Umbilical cord (tissue), 2 donors: ENCODE results near the gene PKN1. TPM values are rescaled to one million over a fixed set of nuclear protein-coding genes. Genes with fewer than 3 reads are reported as not detected.

Experiments used
- DNase-seq: peaks from one replicate; pipeline ENCODE4 v3.0.0-alpha.2; 2015; ENCODE audit warnings: low spot score
- total RNA-seq: library from RNA; depleted of rRNA; stranded (reverse); fragments of >200 nt; gene quantifications from one replicate; pipeline ENCODE4 v1.2.3, GENCODE V29; 2014; ENCODE audit warnings: low replicate concordance; ENCODE audit not compliant: insufficient read depth

Gene PKN1
- total RNA-seq, 1 donor from 2014 or later: 59.7 TPM

DNA sequence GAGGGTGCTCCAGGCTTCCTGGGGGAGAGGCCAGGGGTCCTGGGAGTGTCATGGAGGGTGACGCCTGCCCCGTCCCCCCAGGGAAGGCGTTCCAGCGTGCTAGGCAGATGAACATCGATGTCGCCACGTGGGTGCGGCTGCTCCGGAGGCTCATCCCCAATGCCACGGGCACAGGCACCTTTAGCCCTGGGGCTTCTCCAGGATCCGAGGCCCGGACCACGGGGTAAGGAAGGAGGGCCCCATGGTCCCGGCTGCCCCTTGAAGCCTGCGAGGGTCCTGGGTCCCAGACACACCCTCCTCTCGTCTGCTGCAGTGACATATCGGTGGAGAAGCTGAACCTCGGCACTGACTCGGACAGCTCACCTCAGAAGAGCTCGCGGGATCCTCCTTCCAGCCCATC, 30.6 kb downstream of the PKN1 start:
- DNase-seq: no peak

DNA sequence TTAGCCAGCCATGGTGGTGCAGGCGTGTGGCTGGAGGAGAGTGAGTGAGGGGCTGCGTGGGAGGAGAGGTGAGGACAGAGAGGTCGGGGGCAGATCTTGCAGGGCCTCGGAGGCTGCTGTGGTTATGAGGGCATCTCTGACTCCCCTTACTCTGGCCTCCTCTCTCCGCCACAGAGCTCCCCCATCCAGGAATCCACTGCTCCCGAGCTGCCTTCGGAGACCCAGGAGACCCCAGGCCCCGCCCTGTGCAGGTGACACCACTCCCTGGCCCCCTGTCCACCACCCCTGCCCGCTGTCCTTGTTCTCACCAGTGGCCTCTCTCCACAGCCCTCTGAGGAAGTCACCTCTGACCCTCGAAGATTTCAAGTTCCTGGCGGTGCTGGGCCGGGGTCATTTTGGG, 34.3 kb downstream of the PKN1 start:
- no peak for DNase-seq

DNA sequence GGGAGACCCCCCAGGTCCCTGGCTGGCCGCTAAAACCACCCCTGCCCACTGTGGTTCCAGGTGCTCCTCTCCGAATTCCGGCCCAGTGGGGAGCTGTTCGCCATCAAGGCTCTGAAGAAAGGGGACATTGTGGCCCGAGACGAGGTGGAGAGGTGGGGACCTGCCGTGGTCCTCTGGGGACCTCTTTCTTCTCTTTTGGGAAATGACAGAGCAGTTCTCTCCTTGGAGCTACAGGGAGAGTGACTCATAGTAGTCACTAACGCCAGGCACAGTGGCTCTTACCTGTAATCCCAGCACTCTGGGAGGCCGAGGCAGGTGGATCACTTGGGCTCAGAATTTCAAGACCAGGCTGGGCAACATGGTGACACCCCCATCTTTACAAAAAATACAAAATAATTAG, 34.7 kb downstream of the PKN1 start:
- DNase-seq: no peak

DNA sequence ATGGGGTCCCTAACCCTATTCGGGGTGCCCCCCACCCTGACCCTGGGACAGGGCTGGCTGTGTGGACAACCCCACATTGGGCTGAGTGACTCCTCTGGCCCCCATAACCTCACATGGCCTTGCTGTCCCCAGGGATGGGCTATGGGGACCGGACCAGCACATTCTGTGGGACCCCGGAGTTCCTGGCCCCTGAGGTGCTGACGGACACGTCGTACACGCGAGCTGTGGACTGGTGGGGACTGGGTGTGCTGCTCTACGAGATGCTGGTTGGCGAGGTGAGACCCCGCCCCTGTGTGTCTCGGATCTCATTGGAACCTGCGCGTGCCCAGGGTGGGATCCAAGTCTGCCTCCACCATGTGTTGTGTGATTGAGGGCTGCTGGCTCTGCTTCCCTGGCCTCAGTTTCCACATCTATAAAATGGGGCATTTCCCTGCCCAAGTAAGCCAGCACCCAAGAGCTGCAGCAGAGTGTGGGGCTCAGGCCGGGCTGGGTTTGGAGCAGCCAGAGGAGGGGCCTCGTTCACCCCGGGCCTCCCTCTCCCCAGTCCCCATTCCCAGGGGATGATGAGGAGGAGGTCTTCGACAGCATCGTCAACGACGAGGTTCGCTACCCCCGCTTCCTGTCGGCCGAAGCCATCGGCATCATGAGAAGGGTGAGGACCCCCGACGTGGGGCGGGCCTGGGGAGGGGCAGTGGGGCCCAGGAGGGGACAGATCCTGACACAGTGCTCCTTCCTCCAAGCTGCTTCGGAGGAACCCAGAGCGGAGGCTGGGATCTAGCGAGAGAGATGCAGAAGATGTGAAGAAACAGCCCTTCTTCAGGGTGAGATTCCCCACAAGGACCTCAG, 37.1 kb downstream of the PKN1 start:
- no peak for DNase-seq

DNA sequence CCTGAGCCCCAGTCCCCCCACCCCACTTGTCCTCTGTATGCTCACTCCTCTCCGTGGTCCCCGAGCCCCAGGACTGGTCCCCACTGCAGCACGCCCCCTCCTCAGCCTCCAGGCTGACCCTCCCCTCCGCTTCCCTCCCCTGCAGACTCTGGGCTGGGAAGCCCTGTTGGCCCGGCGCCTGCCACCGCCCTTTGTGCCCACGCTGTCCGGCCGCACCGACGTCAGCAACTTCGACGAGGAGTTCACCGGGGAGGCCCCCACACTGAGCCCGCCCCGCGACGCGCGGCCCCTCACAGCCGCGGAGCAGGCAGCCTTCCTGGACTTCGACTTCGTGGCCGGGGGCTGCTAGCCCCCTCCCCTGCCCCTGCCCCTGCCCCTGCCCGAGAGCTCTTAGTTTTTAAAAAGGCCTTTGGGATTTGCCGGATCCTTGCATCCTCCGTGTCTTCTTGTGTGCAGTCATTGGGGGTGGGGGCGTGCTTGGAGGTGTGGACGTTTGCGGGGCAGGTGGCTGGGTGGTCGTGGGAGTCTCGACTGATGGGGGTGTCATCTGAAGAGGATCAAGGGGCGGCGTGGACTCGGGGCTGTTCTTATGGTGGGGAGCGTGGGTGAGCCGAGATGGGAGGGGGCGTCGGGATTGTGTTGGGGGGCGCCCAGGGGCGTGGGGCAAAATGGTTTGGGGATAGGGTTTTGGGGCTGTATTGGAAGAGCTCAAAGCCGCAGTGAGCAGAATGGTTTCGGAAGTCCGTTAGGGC, 38.5 kb downstream of the PKN1 start:
- DNase-seq: no peak

DNA sequence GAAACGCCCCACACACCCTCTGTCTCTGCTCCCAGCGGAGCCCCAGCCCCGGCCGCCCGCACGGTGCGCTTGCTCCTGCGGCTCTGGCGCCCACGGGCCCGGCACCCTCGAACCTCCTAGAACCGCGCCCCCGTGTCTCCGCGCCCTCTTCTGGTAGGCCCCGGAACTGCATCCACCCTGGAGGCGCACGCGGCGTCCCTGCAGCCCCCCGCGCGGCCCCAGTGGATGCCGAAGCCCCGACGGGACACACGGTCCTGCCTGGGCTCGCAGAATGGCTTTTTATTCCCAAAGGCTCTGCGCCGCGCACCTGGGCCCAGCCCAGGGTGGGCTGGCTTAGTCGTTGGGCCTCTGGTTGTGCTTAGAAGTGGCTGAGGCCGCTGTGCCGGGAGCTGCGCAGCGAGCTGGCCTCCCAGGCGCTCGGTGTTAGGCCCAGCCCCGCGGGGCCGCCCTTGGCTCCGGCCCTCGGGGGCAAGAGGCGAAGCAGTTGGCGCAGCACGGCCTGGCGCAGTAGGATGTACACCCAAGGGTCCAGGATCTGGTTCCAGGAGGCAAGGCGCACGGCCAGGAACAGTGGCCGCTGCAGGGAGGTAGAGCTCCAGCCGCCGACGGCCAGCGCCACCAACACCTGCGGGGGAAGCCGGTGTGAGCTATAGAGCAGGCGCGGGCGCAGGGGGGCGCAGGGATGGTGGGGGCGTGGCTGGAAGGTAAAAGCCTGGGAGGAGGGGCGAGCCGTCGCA, 39.3 kb downstream of the PKN1 start:
- DNase-seq: peak; percentile 58

DNA sequence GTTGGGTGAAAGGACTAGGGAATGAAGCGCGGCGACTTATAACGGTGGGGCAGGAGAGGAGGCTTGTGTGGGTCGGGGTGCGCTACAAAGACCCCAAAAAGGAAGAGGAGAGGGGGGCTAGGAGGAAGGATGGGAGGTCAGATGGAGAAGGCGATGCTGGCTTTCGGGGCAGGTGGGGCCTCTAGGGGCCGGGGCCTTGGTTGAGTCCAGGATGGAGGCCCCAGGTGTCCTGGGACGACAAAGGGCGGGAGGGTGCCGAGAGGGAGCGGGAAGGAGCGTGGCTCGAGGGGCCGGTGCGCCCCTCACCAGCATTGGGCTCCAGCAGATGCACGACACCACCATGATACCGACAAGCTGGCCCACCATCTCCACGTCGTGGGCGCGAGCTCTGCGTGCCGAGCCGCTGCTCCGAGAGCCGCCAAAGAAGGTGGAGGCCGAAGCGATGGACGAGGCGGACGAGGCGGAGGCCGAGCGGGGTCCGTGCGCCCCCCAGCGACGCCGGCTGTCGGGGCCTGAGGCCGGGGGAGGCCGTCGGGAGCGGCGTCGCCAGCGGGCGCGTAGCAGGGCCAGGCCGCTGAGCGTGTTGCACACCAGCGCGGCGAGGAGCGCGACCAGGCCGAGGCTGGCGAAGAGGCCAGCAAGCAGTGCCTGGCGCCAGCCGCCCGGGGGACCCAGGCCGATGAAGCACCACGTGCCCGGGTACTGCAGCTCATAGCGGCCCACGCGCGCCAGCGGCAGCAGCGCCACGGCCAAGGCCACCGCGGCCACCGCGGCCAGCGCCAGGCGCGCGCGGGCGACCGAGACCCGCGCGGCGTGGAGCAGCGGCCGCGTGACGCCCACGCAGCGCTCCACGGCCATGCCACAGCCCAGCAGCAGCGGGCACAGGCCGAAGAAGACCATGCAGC, 40.2 kb downstream of the PKN1 start:
- no peak for DNase-seq

DNA sequence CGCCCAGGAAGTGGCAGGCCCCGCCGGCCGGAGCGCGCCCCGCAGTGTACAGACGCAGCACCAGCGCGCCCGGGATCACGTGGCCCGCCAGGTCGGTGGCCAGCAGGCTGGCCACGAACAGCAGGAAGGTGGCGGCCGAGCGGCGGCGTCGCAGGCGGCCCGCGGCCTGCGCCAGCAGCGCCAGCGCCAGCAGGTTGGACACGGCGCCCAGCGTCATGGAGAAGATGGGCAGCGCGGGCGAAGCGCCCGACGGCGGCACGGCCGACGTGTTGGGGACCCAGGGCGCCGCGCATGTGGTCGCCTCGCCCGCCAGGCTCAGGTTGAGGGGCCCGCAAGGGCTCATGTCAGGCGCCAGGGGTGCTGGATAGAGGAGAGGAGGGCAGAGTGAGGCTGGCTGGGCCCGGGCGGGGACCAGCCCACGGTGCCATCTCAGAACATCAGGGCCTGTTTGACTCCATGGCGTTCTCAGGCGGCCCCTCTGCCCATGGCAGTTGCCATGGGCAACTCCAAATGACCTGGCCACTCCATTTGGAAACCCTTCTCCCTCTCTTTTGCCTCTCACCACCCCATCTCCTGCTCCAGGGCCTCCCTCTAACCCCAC, 41.0 kb downstream of the PKN1 start:
- DNase-seq: no peak

DNA sequence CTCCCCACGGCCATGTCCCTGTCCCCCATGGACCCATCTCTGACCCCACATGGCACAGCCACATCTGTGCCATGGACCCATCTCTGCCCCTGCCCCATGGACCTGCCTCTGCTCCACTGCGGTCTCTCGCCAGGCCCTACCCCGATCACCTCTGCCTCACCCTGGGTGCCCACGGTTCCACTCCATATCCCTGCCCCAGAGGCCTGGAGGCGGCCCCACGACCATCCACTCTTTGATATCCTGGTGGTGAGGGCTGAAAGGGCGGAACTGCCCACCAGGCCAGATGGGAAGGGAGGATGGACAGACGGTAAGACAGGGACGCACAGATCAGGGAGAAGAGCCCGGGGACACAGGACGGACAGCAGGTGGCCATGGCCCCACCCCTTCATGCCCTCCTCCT, 41.7 kb downstream of the PKN1 start:
- no peak for DNase-seq

DNA sequence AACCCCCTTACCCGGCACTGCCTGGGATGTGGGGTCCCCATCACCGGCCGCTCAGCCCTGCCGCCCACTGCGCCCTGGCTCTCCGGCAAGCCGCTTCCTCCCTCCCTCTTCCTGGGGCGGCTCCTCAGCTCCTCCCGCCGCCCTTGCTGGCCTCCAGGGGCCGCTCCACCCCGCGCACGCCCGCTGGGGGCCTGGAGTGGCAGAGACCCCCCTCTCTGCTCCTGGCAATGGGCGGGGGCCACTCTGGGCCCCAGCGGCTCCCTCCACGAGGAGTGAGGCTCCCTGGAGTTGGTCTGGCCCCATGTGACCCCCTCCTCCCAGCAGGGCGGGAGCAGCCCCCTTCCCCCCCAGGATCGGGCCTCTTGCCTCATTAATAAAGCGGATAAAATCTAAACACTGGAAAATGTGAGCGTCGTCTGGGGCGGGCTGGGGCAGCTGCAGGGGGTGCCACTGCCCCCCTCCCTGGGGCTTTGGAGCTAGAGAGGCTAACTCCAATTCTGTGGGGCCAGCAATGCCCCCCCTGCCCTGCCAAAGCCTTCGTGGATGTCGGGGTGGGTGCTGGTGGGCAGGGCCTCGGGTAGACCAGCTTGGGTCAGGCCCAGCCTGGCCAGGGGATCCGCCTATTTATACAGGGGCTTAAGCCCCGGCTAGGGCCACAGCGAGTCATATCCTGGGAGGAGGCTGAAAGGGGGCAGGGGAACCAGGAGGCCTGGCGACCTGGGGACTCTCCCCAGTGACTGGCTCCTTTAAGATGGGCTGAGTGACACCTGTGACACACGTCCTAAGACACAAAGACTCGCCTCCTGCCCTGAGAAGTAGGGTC, 42.4 kb downstream of the PKN1 start, which contains the start of gene PTGER1:
Gene PTGER1, minus strand, starts transcription at position 104 of the 823 bp plus-strand sequence. CDS start 1,034 bp downstream, outside the sequence.
- no peak for DNase-seq

DNA sequence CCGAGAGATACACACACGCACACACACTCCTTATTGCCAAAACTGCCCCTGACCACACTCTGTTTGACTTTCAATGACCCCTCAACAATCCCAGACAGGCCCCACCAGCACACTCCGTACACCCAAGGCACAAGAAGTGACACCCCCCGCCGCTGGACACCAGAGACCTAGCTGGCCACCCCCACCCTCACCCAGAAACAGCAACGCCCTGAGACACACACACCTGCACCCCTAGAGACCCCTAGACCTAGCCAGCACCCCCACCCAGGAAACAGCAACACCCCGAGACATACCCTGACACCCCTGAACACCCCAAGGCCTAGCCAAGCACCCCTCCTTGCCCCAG, 43.2 kb downstream of the PKN1 start:
- no peak for DNase-seq

DNA sequence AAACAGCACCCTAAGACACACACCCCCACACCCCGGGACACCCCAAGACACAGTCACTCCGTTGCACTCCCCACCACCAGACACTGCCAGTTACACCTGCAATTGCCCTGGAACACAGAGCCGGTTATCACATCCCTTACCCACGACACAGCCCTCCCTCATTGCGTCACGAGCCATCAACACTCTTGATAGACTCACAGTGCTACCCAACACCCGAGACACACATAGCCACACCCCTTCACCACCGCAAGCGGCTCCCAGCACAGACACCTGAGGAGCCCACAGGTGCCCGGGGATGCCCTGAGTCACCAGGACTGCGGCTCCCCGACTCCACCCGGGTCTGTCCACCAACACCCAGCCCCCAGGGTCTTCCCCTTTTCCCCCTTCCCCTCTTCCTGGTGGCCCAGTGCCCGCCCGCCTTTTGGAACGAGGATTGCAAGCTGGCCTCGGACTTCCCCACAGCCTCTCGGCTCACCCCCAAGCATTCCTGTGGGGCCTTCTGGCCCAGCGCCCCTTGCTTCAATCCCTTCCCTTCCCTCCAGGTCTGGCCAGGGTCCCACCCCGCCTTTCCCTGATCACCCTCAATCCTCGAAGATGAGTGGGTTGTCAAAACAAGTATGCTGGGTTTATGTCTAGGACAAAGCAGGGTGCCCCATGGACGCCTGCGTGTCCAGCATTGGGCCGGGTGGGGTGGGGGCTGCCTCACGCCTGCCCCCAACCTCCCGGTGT, 43.7 kb downstream of the PKN1 start:
- peak; percentile 66 for DNase-seq

DNA sequence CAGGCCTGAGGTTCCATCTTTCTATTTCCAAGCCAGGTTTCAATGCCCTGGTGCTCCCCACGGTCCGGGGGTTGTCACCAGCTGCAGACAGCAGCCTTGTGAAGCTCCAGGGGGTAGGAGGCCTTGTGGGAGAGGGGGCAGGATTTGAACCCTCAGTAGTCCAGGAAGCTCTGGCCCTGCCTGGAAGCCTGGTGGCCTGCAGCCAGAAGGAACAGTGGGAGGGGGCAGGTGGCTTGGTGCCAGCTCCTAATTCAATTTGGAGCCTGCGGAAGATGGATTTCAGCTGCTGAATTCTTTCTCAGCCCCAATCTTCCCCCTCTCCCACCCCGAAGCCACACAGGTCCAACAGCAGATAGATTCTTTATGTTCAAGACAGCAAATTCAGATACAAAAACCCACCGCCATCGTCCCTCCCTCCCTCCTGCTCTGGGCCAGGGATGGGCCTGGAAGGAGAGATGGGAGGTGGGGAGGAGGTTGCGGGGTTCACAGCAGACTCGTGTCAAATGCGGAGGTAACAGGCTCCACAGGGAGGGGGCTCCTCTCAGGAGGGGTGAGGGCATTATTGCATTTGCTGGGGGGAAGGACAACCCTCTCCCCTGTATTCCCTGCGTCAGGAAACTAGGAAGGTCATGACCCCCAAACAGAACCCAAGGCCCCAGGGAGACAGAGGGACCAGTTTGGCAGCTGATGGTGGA, 44.5 kb downstream of the PKN1 start:
- DNase-seq: peak; percentile 38

DNA sequence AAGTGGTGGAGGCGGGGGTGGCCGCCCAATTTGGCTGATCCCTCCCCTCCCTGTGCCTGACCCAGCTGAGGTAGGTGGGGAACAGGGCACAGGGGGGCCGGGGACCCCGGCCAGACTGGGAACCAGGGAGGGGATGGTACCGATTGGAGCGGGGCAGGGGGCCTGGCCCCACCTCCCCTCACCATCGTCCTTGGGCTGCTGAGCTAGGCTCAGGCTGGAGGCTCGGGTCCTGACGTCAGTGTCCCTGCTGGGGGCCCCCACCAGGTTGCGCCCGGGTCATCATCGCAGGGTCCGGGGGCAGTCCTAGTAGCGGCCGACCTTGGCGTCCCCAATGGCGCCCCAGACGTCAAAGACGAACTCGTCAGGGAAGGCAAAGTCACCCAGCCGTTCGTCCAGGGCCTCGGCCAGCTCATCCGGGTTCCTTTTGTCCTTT, 45.0 kb downstream of the PKN1 start:
- no peak for DNase-seq

DNA sequence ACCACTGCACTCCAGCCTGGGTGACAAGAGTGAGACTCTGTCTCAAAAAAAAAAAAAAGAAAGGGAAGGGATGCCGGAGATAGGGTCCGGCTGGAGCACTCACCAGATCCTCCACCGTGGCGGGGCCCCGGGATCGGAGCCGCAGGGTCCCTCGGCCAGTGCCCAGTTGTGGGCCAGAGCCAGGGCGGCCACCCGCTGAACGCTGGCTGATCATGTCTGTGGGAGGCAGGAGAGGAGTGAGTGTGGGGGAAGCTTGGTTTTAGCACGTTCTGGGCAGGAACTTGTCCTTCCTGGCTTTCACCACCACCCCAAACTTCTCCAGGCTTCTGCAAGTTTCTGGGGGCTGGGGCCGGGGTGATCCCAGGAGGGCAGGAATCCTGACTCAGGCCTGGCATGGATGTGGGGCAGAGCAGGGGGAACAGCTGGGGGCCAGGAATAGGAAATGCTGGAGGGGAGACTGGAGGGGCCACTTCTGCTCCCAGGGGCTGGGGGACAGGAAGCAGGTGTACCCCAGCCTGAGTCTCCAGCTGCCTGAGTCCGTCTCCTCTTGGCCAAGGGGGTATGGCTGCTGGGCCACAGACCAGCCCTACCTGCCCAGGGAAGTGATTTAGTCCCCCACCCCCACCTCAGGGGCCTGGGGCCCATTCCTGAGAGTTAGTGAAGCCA, 46.3 kb downstream of the PKN1 start:
- no peak for DNase-seq

DNA sequence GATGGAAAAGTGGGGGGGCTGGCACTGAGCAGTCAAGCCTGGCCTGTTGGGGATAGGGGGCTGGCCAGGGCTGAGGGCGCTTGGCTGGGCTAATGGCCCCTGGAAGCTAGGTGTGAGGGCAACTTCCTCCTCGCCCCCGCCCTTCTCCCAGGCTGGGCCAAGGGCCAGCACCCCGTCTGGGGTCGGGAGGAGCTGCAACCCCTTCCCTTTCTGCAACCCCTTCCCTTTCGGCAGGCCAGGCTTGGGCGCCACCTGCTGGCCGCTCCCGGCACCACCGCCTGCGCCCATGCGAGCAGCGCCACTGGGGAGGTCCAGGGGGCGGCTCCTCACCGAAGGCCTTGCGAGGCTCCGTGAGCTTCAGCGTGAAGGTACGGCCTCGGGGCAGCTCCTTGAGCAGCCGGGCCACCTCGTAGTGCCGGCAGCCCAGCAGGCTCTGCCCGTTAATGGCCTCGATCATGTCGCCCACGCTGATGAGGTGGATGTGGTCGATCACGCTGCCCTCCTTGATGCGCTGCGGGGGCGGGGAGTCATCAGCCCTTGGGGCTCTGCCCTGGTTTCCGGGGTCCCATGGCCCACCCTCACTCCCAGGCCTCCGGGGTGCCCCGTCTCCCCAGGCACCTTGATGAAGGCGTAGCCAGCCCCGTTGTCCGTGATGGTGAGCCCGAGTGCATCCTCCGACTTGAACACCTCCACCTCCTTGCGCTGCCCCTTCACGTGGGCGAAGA, 47.0 kb downstream of the PKN1 start:
- no peak for DNase-seq

DNA sequence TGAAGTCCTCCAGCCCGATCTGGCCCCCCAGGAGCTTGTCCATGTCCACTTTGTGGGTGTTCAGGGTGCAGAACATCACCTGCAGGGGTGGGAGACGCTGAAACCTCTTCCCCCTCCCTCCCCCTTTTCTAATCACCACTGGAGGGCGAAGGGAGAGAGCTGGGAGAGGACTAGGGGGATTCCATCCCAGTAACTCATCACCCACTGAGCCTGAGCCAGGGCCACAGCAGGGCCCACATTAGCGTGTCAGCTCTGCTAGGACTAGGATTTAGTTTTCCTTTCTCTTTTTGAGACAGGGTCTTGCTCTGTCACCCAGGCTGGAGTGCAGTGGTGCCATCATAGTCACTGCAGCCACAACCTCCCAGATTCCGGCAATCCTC, 47.6 kb downstream of the PKN1 start:
- no peak for DNase-seq
